Liver (tissue), 9 donors: ENCODE results near the gene BRF1. TPM values are rescaled to one million over a fixed set of nuclear protein-coding genes. Genes with fewer than 3 reads are reported as not detected.

Experiments used
- DNase-seq: peaks from one replicate; pipeline ENCODE4 v3.0.0-alpha.2; 2017; ENCODE audit warnings: low spot score
- H3K27ac ChIP-seq, 2 donors: one replicate each; pipeline ENCODE4 v1.7.0; 2013; ENCODE audit warnings: inconsistent platforms in 2 of 2, low read length in 2 of 2, control low read depth in 1 of 2, low read depth in 1 of 2, mild to moderate bottlenecking in 1 of 2
- H3K27me3 ChIP-seq, 4 donors: one replicate each; pipeline versions ENCODE4 v1.6.1 to v1.7.0; 2013; ENCODE audit warnings: low read length in 3 of 4, inconsistent platforms in 1 of 4, mild to moderate bottlenecking in 1 of 4, moderate library complexity in 1 of 4; ENCODE audit not compliant: control insufficient read depth in 4 of 4, insufficient read depth in 4 of 4
- H3K36me3 ChIP-seq, 4 donors: one replicate each; pipeline versions ENCODE4 v1.6.1 to v1.7.0; 2013; ENCODE audit warnings: low read length in 3 of 4, mild to moderate bottlenecking in 3 of 4, low read depth in 1 of 4, moderate library complexity in 1 of 4; ENCODE audit not compliant: control insufficient read depth in 4 of 4, insufficient read depth in 3 of 4
- H3K4me1 ChIP-seq, 4 donors: one replicate each; pipeline versions ENCODE4 v1.6.1 to v1.7.0; 2013; ENCODE audit warnings: low read length in 3 of 4, mild to moderate bottlenecking in 3 of 4, moderate library complexity in 1 of 4; ENCODE audit not compliant: control insufficient read depth in 4 of 4, insufficient read depth in 4 of 4
- H3K4me3 ChIP-seq, 3 donors: one replicate each; pipeline versions ENCODE4 v1.6.1 to v1.7.0; 2013; ENCODE audit warnings: low read length in 3 of 3, control low read depth in 1 of 3, low read depth in 1 of 3, mild to moderate bottlenecking in 1 of 3
- H3K9ac ChIP-seq, 2 donors: one replicate each; pipeline ENCODE4 v1.7.0; 2013; ENCODE audit warnings: low read length in 2 of 2, mild to moderate bottlenecking in 2 of 2, moderate library complexity in 2 of 2, control low read depth in 1 of 2, low read depth in 1 of 2
- H3K9me3 ChIP-seq, 4 donors: one replicate each; pipeline versions ENCODE4 v1.6.1 to v1.7.0; 2013; ENCODE audit warnings: low read length in 3 of 4; ENCODE audit not compliant: control insufficient read depth in 4 of 4
- EGR1 ChIP-seq, 2 donors: IDR thresholded peaks; 2 replicates each; pipeline ENCODE4 v1.6.1; 2016 to 2018; ENCODE audit warnings: antibody characterized with exemption in 2 of 2, low read depth in 2 of 2
- FOXA1 ChIP-seq: IDR thresholded peaks from 2 replicates; pipeline ENCODE4 v1.6.1; 2016; ENCODE audit warnings: antibody characterized with exemption
- FOXA2 ChIP-seq: IDR thresholded peaks from 2 replicates; pipeline ENCODE4 v1.6.1; 2016; ENCODE audit warnings: antibody characterized with exemption
- GABPA ChIP-seq, 2 donors: IDR thresholded peaks in 1 of 2; conservative IDR thresholded peaks in 1 of 2; 2 replicates each; pipeline ENCODE4 v1.6.1; 2016; ENCODE audit warnings: antibody characterized with exemption in 2 of 2, mild to moderate bottlenecking in 1 of 2, moderate library complexity in 1 of 2
- HNF4A ChIP-seq, 2 donors: conservative IDR thresholded peaks; 2 replicates each; pipeline ENCODE4 v1.6.1; 2016; ENCODE audit warnings: antibody characterized with exemption in 2 of 2, mild to moderate bottlenecking in 2 of 2
- JUND ChIP-seq, 2 donors: IDR thresholded peaks; 2 replicates each; pipeline ENCODE4 v1.6.1; 2016; ENCODE audit warnings: antibody characterized with exemption in 2 of 2
- NR2F2 ChIP-seq: IDR thresholded peaks from 2 replicates; pipeline ENCODE4 v1.6.1; 2016; ENCODE audit warnings: antibody characterized with exemption
- RAD21 ChIP-seq, 2 donors: IDR thresholded peaks; 2 replicates each; pipeline ENCODE4 v1.6.1; 2016; ENCODE audit warnings: antibody characterized with exemption in 2 of 2, mild to moderate bottlenecking in 2 of 2
- RXRA ChIP-seq, 2 donors: IDR thresholded peaks; 2 replicates each; pipeline ENCODE4 v1.6.1; 2017 to 2018; ENCODE audit warnings: antibody characterized with exemption in 2 of 2, mild to moderate bottlenecking in 1 of 2
- SP1 ChIP-seq: IDR thresholded peaks from 2 replicates; pipeline ENCODE4 v1.6.1; 2018; ENCODE audit warnings: antibody characterized with exemption, mild to moderate bottlenecking
- TAF1 ChIP-seq: conservative IDR thresholded peaks from 2 replicates; pipeline ENCODE4 v1.6.1; 2016; ENCODE audit warnings: antibody characterized with exemption, mild to moderate bottlenecking
- YY1 ChIP-seq: IDR thresholded peaks from 2 replicates; pipeline ENCODE4 v1.6.1; 2016; ENCODE audit warnings: antibody characterized with exemption, mild to moderate bottlenecking
- WGBS: extraction: QIAGEN DNeasy Blood & Tissue Kit; methylation state at CpG from one replicate; pipeline ENCODE4 v1.1.7; 2013; 5-methylcytosine and 5-hydroxymethylcytosine counted together
- polyA plus RNA-seq, 2 donors: library from polyadenylated mRNA; stranded (reverse) in 1 of 2; unstranded in 1 of 2; fragments of 200-250 nt in 1 of 2; fragments of >200 nt in 1 of 2; fragmentation: Nextera tagmentation in 1 of 2; extraction: Ambion mirVana in 1 of 2; gene quantifications; one replicate each; pipeline versions ENCODE4 v1.2.1 to v1.2.3, GENCODE V29; 2013 to 2015
- total RNA-seq, 2 donors: library from RNA; depleted of rRNA; stranded (reverse); fragments of >200 nt; gene quantifications; one replicate each; pipeline ENCODE4 v1.2.3, GENCODE V29; 2014
- TF ChIP-seq, protein P1 (sequence below): IDR thresholded peaks from 2 replicates; pipeline ENCODE4 v1.6.1; 2016; ENCODE audit warnings: antibody characterized with exemption
- TF ChIP-seq, protein P2 (sequence below): IDR thresholded peaks from 2 replicates; pipeline ENCODE4 v1.6.1; 2016; ENCODE audit warnings: antibody characterized with exemption
- TF ChIP-seq, protein P3 (sequence below): fragments of 150-350 bp; IDR thresholded peaks from 2 replicates; pipeline ENCODE4 v1.5.1; 2017; ENCODE audit warnings: improper control_type of control experiment, low read depth, low read length; ENCODE audit not compliant: missing input control
- TF ChIP-seq, protein P4 (sequence below): IDR thresholded peaks from 2 replicates; pipeline ENCODE4 v1.6.1; 2016; ENCODE audit warnings: antibody characterized with exemption
- TF ChIP-seq, protein P5 (sequence below): IDR thresholded peaks from 2 replicates; pipeline ENCODE4 v1.6.1; 2016; ENCODE audit warnings: antibody characterized with exemption, mild to moderate bottlenecking
- donor health status: healthy.
- donor health status: healthy.
- donor health status: healthy.
- donor health status: healthy.
- donor health status: healthy.

The BRF1 gene
- total and polyA plus RNA-seq, 4 donors, result 4.6 to 24.1 (median 10.6) TPM

DNA sequence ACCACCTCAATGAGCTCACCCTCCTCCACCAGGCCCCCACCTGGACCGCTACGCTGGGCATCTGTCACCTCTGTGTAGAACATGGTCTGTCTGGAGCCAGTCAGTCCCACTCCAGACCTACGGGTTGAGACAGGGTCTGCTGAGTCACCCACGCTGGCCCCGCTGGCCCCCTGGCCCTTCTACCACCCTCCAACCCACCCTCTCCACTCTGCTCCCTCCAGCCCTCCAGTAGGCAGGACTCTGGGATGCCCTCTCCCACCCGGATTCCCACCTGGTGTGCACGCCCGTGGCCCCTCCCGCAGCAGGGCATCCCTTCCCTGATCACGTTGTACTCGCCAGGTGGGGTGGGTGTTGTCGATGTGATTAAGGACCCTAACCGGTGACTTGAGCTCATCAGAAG, 127.7 kb downstream of the BRF1 start:
- Histone ChIP-seq H3K27ac (no peak overlapping the region), H3K27me3 (peaks cover 0 to 3% (median 0%) of the 10 kb centered on the region in 4 donors), H3K4me1 (peaks cover 0 to 11% (median 7%) of the 10 kb centered on the region in 4 donors), H3K9ac (no peak overlapping the region), H3K9me3 (no peaks in the 10 kb centered on the region), H3K4me3 (no peak overlapping the region), H3K36me3 (no peaks in the 10 kb centered on the region)
- WGBS, result 93% methylated on average over 13 of the region's 13 CpGs
- no peak for TF ChIP-seq HNF4A (conservative IDR thresholded peaks at IDR 0.05)
- TF ChIP-seq, protein P1, sequence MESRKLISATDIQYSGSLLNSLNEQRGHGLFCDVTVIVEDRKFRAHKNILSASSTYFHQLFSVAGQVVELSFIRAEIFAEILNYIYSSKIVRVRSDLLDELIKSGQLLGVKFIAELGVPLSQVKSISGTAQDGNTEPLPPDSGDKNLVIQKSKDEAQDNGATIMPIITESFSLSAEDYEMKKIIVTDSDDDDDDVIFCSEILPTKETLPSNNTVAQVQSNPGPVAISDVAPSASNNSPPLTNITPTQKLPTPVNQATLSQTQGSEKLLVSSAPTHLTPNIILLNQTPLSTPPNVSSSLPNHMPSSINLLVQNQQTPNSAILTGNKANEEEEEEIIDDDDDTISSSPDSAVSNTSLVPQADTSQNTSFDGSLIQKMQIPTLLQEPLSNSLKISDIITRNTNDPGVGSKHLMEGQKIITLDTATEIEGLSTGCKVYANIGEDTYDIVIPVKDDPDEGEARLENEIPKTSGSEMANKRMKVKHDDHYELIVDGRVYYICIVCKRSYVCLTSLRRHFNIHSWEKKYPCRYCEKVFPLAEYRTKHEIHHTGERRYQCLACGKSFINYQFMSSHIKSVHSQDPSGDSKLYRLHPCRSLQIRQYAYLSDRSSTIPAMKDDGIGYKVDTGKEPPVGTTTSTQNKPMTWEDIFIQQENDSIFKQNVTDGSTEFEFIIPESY, result no peak
- TF ChIP-seq, protein P2, sequence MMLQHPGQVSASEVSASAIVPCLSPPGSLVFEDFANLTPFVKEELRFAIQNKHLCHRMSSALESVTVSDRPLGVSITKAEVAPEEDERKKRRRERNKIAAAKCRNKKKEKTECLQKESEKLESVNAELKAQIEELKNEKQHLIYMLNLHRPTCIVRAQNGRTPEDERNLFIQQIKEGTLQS, result no peak
- no peak for TF ChIP-seq RAD21 (IDR thresholded peaks at IDR 0.05)
- TF ChIP-seq, protein P3, sequence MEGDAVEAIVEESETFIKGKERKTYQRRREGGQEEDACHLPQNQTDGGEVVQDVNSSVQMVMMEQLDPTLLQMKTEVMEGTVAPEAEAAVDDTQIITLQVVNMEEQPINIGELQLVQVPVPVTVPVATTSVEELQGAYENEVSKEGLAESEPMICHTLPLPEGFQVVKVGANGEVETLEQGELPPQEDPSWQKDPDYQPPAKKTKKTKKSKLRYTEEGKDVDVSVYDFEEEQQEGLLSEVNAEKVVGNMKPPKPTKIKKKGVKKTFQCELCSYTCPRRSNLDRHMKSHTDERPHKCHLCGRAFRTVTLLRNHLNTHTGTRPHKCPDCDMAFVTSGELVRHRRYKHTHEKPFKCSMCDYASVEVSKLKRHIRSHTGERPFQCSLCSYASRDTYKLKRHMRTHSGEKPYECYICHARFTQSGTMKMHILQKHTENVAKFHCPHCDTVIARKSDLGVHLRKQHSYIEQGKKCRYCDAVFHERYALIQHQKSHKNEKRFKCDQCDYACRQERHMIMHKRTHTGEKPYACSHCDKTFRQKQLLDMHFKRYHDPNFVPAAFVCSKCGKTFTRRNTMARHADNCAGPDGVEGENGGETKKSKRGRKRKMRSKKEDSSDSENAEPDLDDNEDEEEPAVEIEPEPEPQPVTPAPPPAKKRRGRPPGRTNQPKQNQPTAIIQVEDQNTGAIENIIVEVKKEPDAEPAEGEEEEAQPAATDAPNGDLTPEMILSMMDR, result no peak
- TF ChIP-seq NR2F2, result no peak
- no peak for TF ChIP-seq TAF1
- no peak for TF ChIP-seq GABPA (IDR thresholded peaks at IDR 0.05 in 1 of 2, conservative IDR thresholded peaks at IDR 0.05 in 1 of 2)
- TF ChIP-seq, protein P4, sequence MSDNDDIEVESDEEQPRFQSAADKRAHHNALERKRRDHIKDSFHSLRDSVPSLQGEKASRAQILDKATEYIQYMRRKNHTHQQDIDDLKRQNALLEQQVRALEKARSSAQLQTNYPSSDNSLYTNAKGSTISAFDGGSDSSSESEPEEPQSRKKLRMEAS, result no peak
- TF ChIP-seq, protein P5, sequence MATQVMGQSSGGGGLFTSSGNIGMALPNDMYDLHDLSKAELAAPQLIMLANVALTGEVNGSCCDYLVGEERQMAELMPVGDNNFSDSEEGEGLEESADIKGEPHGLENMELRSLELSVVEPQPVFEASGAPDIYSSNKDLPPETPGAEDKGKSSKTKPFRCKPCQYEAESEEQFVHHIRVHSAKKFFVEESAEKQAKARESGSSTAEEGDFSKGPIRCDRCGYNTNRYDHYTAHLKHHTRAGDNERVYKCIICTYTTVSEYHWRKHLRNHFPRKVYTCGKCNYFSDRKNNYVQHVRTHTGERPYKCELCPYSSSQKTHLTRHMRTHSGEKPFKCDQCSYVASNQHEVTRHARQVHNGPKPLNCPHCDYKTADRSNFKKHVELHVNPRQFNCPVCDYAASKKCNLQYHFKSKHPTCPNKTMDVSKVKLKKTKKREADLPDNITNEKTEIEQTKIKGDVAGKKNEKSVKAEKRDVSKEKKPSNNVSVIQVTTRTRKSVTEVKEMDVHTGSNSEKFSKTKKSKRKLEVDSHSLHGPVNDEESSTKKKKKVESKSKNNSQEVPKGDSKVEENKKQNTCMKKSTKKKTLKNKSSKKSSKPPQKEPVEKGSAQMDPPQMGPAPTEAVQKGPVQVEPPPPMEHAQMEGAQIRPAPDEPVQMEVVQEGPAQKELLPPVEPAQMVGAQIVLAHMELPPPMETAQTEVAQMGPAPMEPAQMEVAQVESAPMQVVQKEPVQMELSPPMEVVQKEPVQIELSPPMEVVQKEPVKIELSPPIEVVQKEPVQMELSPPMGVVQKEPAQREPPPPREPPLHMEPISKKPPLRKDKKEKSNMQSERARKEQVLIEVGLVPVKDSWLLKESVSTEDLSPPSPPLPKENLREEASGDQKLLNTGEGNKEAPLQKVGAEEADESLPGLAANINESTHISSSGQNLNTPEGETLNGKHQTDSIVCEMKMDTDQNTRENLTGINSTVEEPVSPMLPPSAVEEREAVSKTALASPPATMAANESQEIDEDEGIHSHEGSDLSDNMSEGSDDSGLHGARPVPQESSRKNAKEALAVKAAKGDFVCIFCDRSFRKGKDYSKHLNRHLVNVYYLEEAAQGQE, result no peak
- TF ChIP-seq EGR1 (IDR thresholded peaks at IDR 0.05; ENCODE audit: low read depth in 2 of 2), result no peak
- no peak for TF ChIP-seq YY1
- no peak for TF ChIP-seq JUND (IDR thresholded peaks at IDR 0.05)
- no peak for TF ChIP-seq FOXA2
- TF ChIP-seq SP1, result no peak
- TF ChIP-seq FOXA1, result no peak
- no peak for DNase-seq

DNA sequence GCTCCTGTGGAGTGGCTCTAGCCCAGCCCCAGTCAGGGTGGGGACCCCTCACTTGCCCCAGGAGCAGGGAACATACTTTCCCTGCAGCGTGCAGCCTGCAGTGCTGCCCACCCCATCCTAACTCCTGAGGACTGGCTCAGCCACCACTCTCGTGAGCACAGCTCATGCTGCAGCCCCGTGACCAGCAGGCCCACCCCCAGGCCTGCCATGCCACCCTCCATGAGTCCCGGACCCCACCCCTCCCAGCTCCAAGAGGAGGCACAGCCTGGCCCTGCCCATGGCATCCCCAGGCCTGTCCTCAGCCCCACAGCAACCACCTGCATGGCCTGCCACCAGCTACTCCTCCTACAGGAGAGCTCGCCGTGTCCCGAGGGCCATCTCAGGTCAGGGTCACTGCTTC, 128.3 kb downstream of the BRF1 start:
- no peak overlapping the region for H3K27ac ChIP-seq
- no peaks in the 10 kb centered on the region for H3K36me3 ChIP-seq
- H3K27me3 ChIP-seq, result peaks cover 0 to 3% (median 0%) of the 10 kb centered on the region in 4 donors
- peaks cover 0 to 13% (median 9%) of the 10 kb centered on the region in 4 donors for H3K4me1 ChIP-seq
- TF ChIP-seq, protein P5, result no peak
- TF ChIP-seq RXRA (IDR thresholded peaks at IDR 0.05), result no peak
- TF ChIP-seq FOXA1, result no peak
- no peak for TF ChIP-seq EGR1 (IDR thresholded peaks at IDR 0.05; ENCODE audit: low read depth in 2 of 2)
- TF ChIP-seq HNF4A (conservative IDR thresholded peaks at IDR 0.05), result no peak
- TF ChIP-seq, protein P4, result no peak
- TF ChIP-seq, protein P3, result no peak
- H3K9ac ChIP-seq, result no peak overlapping the region
- H3K4me3 ChIP-seq, result no peak overlapping the region
- H3K9me3 ChIP-seq, result no peaks in the 10 kb centered on the region
- WGBS, result 66% methylated on average over 7 of the region's 7 CpGs
- DNase-seq, result no peak
